OCI-LY7 (cell line): Measurements from ENCODE around the gene TMEM260. TPM values are rescaled to one million over a fixed set of nuclear protein-coding genes. Genes with fewer than 3 reads are reported as not detected.

Experiments used
- Bru-seq: library from RNA; stranded (reverse); fragments of 400-500 nt; gene quantifications from one replicate; lab custom pipeline; 2021; lab: Mats Ljungman, UMichigan
- BruChase-seq, 2 experiments: library from RNA; stranded (reverse); fragments of 400-500 nt; gene quantifications; one replicate each; lab custom pipeline; 2021; lab: Mats Ljungman, UMichigan
- BruUV-seq: library from RNA; stranded (reverse); fragments of 400-500 nt; replicated peaks from 2 replicates; lab custom pipeline; 2021; lab: Mats Ljungman, UMichigan
- CTCF ChIA-PET: fragments of 300-600 bp; sonication (Branson Sonifier 250); formaldehyde crosslinking; loops from one replicate; lab custom pipeline; 2022; ENCODE audit warnings: antibody characterized with exemption; ENCODE audit not compliant: unreplicated experiment; lab: Charles Lee
- POLR2A ChIA-PET: fragments of 300-600 bp; sonication (Branson Sonifier 250); formaldehyde crosslinking; loops from one replicate; lab custom pipeline; 2022; ENCODE audit warnings: antibody characterized with exemption; lab: Charles Lee
- DNase-seq: peaks from one replicate; pipeline ENCODE4 v3.0.0-alpha.2; 2015; ENCODE audit warnings: low spot score
- H2AFZ ChIP-seq: fragments of 200-600 bp; sonication (generic), shearing (Covaris generic); 2 replicates; pipeline ENCODE4 v1.6.1; 2014; ENCODE audit warnings: mild to moderate bottlenecking, antibody characterized with exemption, low read length, moderate library complexity
- H3K27ac ChIP-seq: fragments of 200-600 bp; sonication (generic); 2 replicates; pipeline ENCODE4 v1.5.1; 2014; ENCODE audit warnings: mixed run types, low read depth, mild to moderate bottlenecking, moderate library complexity, low read length, inconsistent platforms; ENCODE audit not compliant: poor library complexity, severe bottlenecking
- H3K36me3 ChIP-seq: fragments of 200-600 bp; sonication (generic); 2 replicates; pipeline ENCODE4 v1.6.1; 2014; ENCODE audit warnings: mild to moderate bottlenecking, antibody characterized with exemption, low read length, moderate library complexity, mixed read lengths; ENCODE audit not compliant: insufficient read depth
- H3K4me1 ChIP-seq: fragments of 200-600 bp; sonication (generic); 2 replicates; pipeline ENCODE4 v1.5.1; 2014; ENCODE audit warnings: mild to moderate bottlenecking, low read length; ENCODE audit not compliant: insufficient read depth, poor library complexity, severe bottlenecking
- H3K4me2 ChIP-seq: fragments of 200-600 bp; sonication (generic); 2 replicates; pipeline ENCODE4 v1.6.1; 2014; ENCODE audit warnings: mild to moderate bottlenecking, low read length
- H3K4me3 ChIP-seq: fragments of 200-600 bp; sonication (generic); 2 replicates; pipeline ENCODE4 v1.5.1; 2014; ENCODE audit warnings: mild to moderate bottlenecking, low read depth, low read length; ENCODE audit not compliant: poor library complexity, severe bottlenecking
- H3K79me2 ChIP-seq: fragments of 200-600 bp; sonication (generic); 2 replicates; pipeline ENCODE4 v1.6.1; 2016; ENCODE audit warnings: low read depth, mild to moderate bottlenecking, low read length, moderate library complexity, mixed read lengths; ENCODE audit not compliant: insufficient read depth
- H3K9me2 ChIP-seq: fragments of 200-600 bp; sonication (generic); 2 replicates; pipeline ENCODE4 v1.6.1; 2016; ENCODE audit warnings: mild to moderate bottlenecking, low read length, mixed read lengths; ENCODE audit not compliant: insufficient read depth
- H3K9me3 ChIP-seq: fragments of 200-600 bp; sonication (generic); 2 replicates; pipeline ENCODE4 v1.6.1; 2014; ENCODE audit warnings: mild to moderate bottlenecking, mixed run types, low read length, mixed read lengths
- H4K20me1 ChIP-seq: fragments of 200-600 bp; sonication (generic); 2 replicates; pipeline ENCODE4 v1.6.1; 2014; ENCODE audit warnings: mild to moderate bottlenecking, antibody characterized with exemption, low read length, moderate library complexity, mixed read lengths; ENCODE audit not compliant: insufficient read depth
- EZH2phosphoT487 ChIP-seq: fragments of 200-600 bp; sonication (generic); IDR thresholded peaks from 2 replicates; pipeline ENCODE4 v1.6.1; 2018; ENCODE audit warnings: low read depth, borderline replicate concordance, mild to moderate bottlenecking, mixed run types, antibody characterized with exemption, low read length, moderate library complexity, mixed read lengths
- intact Hi-C: fragments of 100-400 bp; cut with micrococcal nuclease; formaldehyde crosslinking; loops from one replicate; pipeline ENCODE4 v1.10.0; 2022; ENCODE audit not compliant: unreplicated experiment
- long read RNA-seq: library from polyadenylated mRNA; stranded (forward); transcript quantifications from one replicate; pipeline ENCODE4 v2.0.0, GENCODE V29; 2022
- total RNA-seq, 2 experiments: library from RNA; depleted of rRNA in 1 of 2; stranded (reverse); fragments of >200 nt in 1 of 2; shearing (Covaris generic) in 1 of 2; gene quantifications; 2 replicates each; pipeline ENCODE4 v1.2.3, GENCODE V29; 2014 to 2022
- TF ChIP-seq, protein P1 (sequence below): fragments of 200-600 bp; sonication (generic); conservative IDR thresholded peaks from 2 replicates; pipeline ENCODE4 v1.5.1; 2014; ENCODE audit warnings: mild to moderate bottlenecking, antibody characterized with exemption, low read length, moderate library complexity, mixed read lengths

The TMEM260 gene
- total RNA-seq (2014; rRNA removed; shearing (Covaris generic)) (12.4 and 16.8 TPM in 2 replicates), total RNA-seq (2022) (19.5 and 20.1 TPM in 2 replicates), Bru-seq, nascent RNA (percentile 73 among the genes with signal in this experiment), BruChase-seq, experiment 1, labeled RNA remaining after a 6-hour chase (percentile 59 among the genes with signal in this experiment), BruChase-seq, experiment 2, labeled RNA remaining after a 2-hour chase (percentile 65 among the genes with signal in this experiment)
- long read RNA-seq, full-length matches to known transcripts, result 2 of 15 reads
- long read RNA-seq, partial matches to known transcripts, result 2 of 15 reads
- long read RNA-seq, other reads (novel, unspliced or antisense), result 11 of 15 reads

DNA sequence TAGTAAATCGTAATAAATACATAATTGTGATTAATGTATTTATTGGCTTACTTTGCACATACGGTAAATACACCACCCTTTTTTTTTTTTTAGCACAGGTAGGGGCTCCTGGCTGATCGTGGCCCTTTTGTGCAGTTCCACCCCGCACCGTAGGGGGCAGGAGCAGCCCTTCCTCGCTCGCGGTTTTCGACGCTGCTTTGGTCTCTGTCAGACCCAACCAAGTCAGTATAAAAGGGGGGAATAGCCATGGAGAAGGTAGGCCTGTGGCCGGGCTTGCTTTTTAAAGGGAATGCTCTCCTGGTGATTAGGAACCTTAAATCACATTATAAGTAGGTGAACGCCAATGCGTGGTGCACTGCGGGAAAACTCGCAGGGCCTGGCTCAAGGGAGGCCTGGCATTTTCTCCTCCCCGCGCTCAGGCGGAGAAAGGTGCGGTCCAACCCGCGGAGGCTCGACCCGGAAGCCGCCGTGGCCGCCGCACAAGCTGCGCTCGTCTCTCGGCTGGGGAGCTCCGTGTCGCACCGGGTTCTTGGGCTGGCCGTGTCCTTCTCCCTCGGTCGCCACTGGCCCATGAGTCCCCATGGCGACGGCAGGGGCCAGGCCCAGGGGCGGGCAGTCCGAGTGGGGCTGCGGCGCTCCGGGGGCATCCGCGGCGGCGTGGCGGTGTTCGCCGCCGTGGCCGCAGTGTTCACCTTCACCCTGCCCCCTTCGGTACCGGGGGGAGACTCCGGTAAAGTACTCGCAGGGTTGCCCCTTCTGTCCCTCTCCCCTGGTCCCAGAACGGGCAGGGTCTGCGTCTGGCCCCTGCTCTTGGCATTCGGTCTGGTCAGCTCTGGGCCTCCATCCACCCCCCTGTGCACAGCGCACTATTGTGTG is at the start of gene TMEM260:
Gene TMEM260 (plus strand): TSS at position 454 of the 876 bp plus-strand sequence. CDS start 117 bp downstream, at position 571.
- peaks cover 21% of the 10 kb centered on the region; the same call in 1 of the 2 replicates for H4K20me1 ChIP-seq
- H3K36me3 ChIP-seq, result no peaks in the 10 kb centered on the region
- CTCF ChIA-PET, result no interaction called here
- peak; percentile 92 for DNase-seq
- peaks cover 35% of the 10 kb centered on the region for H3K79me2 ChIP-seq
- H2AFZ ChIP-seq, result peak within 1 kb of the TSS; percentile 64
- H3K9me2 ChIP-seq, result no peaks in the 10 kb centered on the region
- peak within 1 kb of the TSS; percentile 90 for H3K4me2 ChIP-seq
- peak within 1 kb of the TSS; percentile 11 for H3K27ac ChIP-seq
- POLR2A ChIA-PET, result interaction anchor here (0.8 to 0.9 kb wide), 2 partner anchors 10 to 689 kb away, joined by 3 read pairs; partner anchors contain the start of genes AP5M1 and EXOC5
- no peaks in the 10 kb centered on the region for H3K9me3 ChIP-seq
- TF ChIP-seq, protein P1, sequence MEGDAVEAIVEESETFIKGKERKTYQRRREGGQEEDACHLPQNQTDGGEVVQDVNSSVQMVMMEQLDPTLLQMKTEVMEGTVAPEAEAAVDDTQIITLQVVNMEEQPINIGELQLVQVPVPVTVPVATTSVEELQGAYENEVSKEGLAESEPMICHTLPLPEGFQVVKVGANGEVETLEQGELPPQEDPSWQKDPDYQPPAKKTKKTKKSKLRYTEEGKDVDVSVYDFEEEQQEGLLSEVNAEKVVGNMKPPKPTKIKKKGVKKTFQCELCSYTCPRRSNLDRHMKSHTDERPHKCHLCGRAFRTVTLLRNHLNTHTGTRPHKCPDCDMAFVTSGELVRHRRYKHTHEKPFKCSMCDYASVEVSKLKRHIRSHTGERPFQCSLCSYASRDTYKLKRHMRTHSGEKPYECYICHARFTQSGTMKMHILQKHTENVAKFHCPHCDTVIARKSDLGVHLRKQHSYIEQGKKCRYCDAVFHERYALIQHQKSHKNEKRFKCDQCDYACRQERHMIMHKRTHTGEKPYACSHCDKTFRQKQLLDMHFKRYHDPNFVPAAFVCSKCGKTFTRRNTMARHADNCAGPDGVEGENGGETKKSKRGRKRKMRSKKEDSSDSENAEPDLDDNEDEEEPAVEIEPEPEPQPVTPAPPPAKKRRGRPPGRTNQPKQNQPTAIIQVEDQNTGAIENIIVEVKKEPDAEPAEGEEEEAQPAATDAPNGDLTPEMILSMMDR, result peak; percentile 89
- TF ChIP-seq EZH2phosphoT487, result no peak
- BruUV-seq, result no TSS peak
- peaks cover 12% of the 10 kb centered on the region for H3K4me1 ChIP-seq
- peak within 1 kb of the TSS; percentile 83 for H3K4me3 ChIP-seq
- intact Hi-C loops, result loop anchor here (2.0 kb wide), 1 partner anchor 811 kb away; the partner anchor contains the start of gene NAA30

DNA sequence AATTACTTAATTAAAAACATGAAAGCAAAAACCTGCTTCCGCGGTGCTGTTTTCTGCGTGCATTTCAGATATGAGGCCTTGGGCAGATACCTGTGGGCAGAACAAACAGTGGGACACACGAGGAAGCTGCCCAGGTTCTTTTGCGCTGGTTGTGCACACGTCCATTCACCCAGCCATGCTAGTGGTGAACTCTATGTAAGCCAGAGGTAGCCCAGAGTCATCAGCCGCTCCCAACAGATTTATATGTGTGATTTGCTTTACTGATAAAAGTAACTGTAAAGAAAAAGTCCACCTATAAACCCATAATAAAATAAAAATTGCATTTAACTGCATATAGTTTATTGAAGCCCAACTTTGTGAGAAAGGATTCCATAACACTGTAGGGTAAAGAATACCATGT is 47.1 kb upstream of the TMEM260 start:
- Histone ChIP-seq H3K4me1 (no peaks in the 10 kb centered on the region), H3K9me2 (no peaks in the 10 kb centered on the region), H3K27ac (no peak overlapping the region), H4K20me1 (no peaks in the 10 kb centered on the region), H2AFZ (no peak overlapping the region), H3K79me2 (no peaks in the 10 kb centered on the region), H3K36me3 (no peaks in the 10 kb centered on the region), H3K4me3 (no peak overlapping the region), H3K4me2 (no peak overlapping the region), H3K9me3 (no peaks in the 10 kb centered on the region)
- BruUV-seq, result no TSS peak
- no peak for DNase-seq
- POLR2A ChIA-PET, result no interaction called here
- TF ChIP-seq EZH2phosphoT487, result no peak
- TF ChIP-seq, protein P1, result no peak
- CTCF ChIA-PET, result no interaction called here
- intact Hi-C loops, result no loop called here
